Activated CD4-positive, alpha-beta T cell treated with anti-CD3 and anti-CD28 coated beads for 36 hours (primary cell): Measurements from ENCODE around the gene PCOLCE2. TPM values are rescaled to one million over a fixed set of nuclear protein-coding genes. Genes with fewer than 3 reads are reported as not detected.

Experiments used
- ATAC-seq: fragments of 200-7000 bp; cut with Tn5 transposase; one replicate; pipeline ENCODE4 v1.10.0; 2021; ENCODE audit warnings: mild to moderate bottlenecking, moderate library complexity
- CTCF ChIA-PET: fragments of 350-600 bp; sonication (Branson Sonifier 250); formaldehyde crosslinking; loops from one replicate; lab custom pipeline; 2021; ENCODE audit warnings: antibody characterized with exemption; lab: Charles Lee
- POLR2A ChIA-PET: fragments of 350-600 bp; sonication (Branson Sonifier 250); formaldehyde crosslinking; loops from one replicate; lab custom pipeline; 2021; ENCODE audit warnings: antibody characterized with exemption, inconsistent platforms; lab: Charles Lee
- DNase-seq: peaks from one replicate; pipeline ENCODE4 v3.0.0-alpha.2; 2020
- H3K27ac Mint-ChIP-seq: one replicate; pipeline ENCODE4 v1.8.0; 2021; ENCODE audit warnings: mixed read lengths
- H3K27me3 Mint-ChIP-seq: one replicate; pipeline ENCODE4 v1.8.0; 2021; ENCODE audit warnings: mixed read lengths
- H3K36me3 Mint-ChIP-seq: one replicate; pipeline ENCODE4 v1.8.0; 2021; ENCODE audit warnings: low read depth, mixed read lengths
- H3K4me1 Mint-ChIP-seq: one replicate; pipeline ENCODE4 v1.8.0; 2021; ENCODE audit warnings: mixed read lengths
- H3K4me3 Mint-ChIP-seq: one replicate; pipeline ENCODE4 v1.8.0; 2021; ENCODE audit warnings: mild to moderate bottlenecking, moderate library complexity, mixed read lengths
- H3K9me3 Mint-ChIP-seq: one replicate; pipeline ENCODE4 v1.8.0; 2021; ENCODE audit warnings: low read depth, mixed read lengths
- intact Hi-C, 2 experiments: fragments of 100-400 bp; cut with DNase I in 1 of 2; cut with micrococcal nuclease in 1 of 2; formaldehyde crosslinking; loops; one replicate each; pipeline versions ENCODE4 v1.14.2 to v1.15.1; 2022 to 2024; cut with DNase I, micrococcal nuclease
- total RNA-seq, 2 experiments: library from RNA; stranded (reverse); gene quantifications; one replicate each; pipeline ENCODE4 v1.2.3, GENCODE V29; 2021

The PCOLCE2 gene
- total RNA-seq, 2 experiments from 2014 or later = 0.39 to 0.55 TPM

DNA sequence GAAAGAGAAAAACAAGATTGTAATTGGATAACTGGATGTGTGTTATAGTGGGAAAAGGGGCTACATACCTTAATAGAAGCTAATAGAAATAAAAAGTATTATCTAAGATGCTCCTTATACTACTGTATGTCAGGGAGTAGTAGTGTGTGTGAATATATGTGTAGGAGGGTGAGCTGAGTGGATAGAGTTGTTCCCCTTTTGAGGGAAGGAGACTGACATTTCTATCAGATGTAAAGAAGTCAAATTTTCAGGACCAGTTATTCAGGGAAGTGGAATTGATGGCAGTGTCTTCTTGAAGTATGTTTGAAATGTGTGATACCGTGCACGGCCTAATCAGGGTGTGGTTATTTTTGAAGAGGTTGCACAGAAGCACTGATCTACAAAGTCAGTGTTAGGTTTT lies 49.1 kb downstream of the PCOLCE2 start:
- no peaks in the 10 kb centered on the region for H3K36me3 Mint-ChIP-seq
- intact Hi-C loops = loop anchor here (5.0 kb wide), 2 partner anchors 67 to 152 kb away; no protein-coding TSS in a partner anchor
- ChIA-PET POLR2A (no interaction called here), CTCF (interaction anchor here (0.6 to 2.0 kb wide), 3 partner anchors 10 to 15 kb away, joined by 3 to 6 read pairs (median 6); no protein-coding TSS in a partner anchor)
- no peaks in the 10 kb centered on the region for H3K9me3 Mint-ChIP-seq
- peaks cover 2% of the 10 kb centered on the region for H3K4me1 Mint-ChIP-seq
- H3K27ac Mint-ChIP-seq = no peak overlapping the region
- no peak overlapping the region for H3K4me3 Mint-ChIP-seq
- peaks cover 4% of the 10 kb centered on the region for H3K27me3 Mint-ChIP-seq
- ATAC-seq (no peak), DNase-seq (no peak)

DNA sequence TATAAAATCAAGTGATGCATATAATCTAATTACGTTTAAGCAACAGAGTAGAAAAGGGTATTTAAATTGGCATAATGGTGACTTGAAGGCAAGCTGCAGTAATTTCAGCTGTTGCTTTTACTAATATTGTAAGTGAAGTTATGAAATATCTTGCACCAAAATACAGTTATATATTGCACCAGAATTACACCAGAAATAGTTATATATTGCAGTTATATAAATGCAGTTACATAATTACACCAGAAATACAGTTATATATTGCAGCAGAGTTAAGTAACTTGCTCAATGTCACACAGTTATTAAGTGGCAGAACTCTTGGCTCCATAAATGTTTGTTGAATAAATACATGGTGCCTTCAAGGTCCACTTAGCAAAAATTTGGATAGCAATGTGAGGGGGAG lies 51.4 kb downstream of the PCOLCE2 start:
- Mint-ChIP-seq H3K27me3 (peaks cover 5% of the 10 kb centered on the region), H3K4me3 (no peak overlapping the region), H3K9me3 (no peaks in the 10 kb centered on the region), H3K4me1 (no peaks in the 10 kb centered on the region), H3K27ac (no peak overlapping the region), H3K36me3 (no peaks in the 10 kb centered on the region)
- no peak for ATAC-seq
- intact Hi-C loops = no loop called here
- ChIA-PET CTCF (interaction anchor here (1.7 kb wide), 1 partner anchor 9 kb away, joined by 7 read pairs; no protein-coding TSS in a partner anchor), POLR2A (no interaction called here)
- no peak for DNase-seq

DNA sequence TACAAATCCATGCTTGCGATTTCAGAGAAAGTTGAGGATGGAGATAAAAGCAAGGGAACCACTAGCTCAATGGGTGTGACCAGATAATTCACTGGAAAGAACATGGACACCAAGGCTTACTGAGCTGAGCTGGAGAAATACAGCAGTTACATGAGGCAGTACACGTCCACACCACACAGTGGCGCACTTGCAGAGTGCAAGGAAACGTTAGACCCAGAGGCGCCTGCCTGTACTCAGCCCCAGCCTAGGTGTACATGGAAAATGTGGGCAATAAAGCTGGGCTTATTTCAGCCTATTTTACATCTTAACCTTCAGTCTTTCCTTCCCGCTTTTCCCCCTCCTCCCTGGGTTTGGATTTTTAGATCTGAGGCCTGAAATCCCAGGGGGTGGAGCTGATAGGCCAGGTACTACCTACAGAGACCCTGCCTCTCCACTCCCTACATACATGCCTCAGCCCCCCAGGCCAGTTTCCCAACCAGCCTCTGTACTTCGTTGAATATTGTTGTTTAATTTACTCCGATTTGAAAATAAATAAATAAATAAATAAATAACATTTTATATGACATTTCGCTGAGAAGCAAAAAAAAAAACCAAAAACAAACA lies 60.1 kb downstream of the PCOLCE2 start:
- Mint-ChIP-seq H3K36me3 (no peaks in the 10 kb centered on the region), H3K9me3 (no peaks in the 10 kb centered on the region), H3K4me3 (no peak overlapping the region), H3K4me1 (no peaks in the 10 kb centered on the region), H3K27me3 (peaks cover 12% of the 10 kb centered on the region), H3K27ac (no peak overlapping the region)
- CTCF ChIA-PET = interaction anchor here (0.5 to 5.4 kb wide), 53 partner anchors 8 to 832 kb away, joined by 3 to 65 read pairs (median 4); partner anchors contain the start of genes PCOLCE2, TRPC1 and U2SURP
- DNase-seq (peak; percentile 89), ATAC-seq (peak; percentile 100)
- POLR2A ChIA-PET = no interaction called here
- intact Hi-C loops = loop anchor here (1.0 to 5.0 kb wide), 5 partner anchors 78 to 242 kb away; no protein-coding TSS in a partner anchor

DNA sequence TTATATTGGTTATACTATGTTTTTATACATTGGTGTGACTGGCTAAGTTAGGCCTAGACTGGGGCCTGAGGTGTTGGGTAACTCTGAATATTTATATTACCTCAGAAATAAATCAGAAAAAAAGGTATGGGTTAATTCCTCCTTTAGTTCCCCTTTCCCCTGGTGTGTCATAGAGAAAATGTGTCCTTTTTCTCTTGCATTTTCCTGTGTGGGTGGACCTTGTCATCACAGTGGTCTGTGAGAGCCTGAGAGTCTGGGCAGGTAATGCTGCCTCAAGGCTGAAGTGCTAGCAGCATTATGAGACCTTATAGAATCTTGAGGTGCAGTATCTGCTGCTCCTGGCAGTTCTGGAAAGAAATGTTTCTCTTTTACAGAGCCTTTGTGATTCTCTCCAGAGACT lies 69.7 kb downstream of the PCOLCE2 start:
- ChIA-PET POLR2A (no interaction called here), CTCF (interaction anchor here (0.6 to 4.4 kb wide), 3 partner anchors 10 to 868 kb away, joined by 3 to 21 read pairs (median 4); no protein-coding TSS in a partner anchor)
- H3K36me3 Mint-ChIP-seq = no peaks in the 10 kb centered on the region
- no peaks in the 10 kb centered on the region for H3K9me3 Mint-ChIP-seq
- H3K27me3 Mint-ChIP-seq = peaks cover 2% of the 10 kb centered on the region
- DNase-seq = no peak
- no peak overlapping the region for H3K4me3 Mint-ChIP-seq
- H3K27ac Mint-ChIP-seq = no peak overlapping the region
- H3K4me1 Mint-ChIP-seq = no peaks in the 10 kb centered on the region
- no peak for ATAC-seq
- intact Hi-C loops = no loop called here

DNA sequence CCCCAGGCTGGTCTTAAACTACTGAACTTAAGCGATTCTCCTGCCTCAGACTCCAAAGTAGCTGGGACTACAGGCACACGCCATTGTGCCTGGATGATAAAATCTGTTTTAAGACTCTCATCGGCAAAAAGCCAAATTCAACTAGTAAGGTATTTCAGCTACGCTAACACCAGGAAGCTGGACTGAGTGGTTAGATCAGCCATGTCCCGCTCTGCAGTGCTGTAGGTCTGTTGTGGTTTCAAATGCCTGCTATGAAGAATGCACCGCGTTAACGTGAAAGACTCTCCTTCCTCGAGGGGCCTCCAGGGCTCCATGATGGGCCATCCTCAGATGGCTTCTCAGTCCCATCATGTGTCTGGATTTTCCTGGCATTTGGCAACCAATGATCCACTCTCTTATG lies 70.2 kb downstream of the PCOLCE2 start:
- intact Hi-C loops = no loop called here
- H3K4me1 Mint-ChIP-seq = no peaks in the 10 kb centered on the region
- peaks cover 2% of the 10 kb centered on the region for H3K27me3 Mint-ChIP-seq
- no peaks in the 10 kb centered on the region for H3K9me3 Mint-ChIP-seq
- DNase-seq = no peak
- ATAC-seq = no peak
- ChIA-PET POLR2A (no interaction called here), CTCF (interaction anchor here (0.9 to 4.4 kb wide), 2 partner anchors 10 kb away, joined by 3 to 21 read pairs; no protein-coding TSS in a partner anchor)
- H3K4me3 Mint-ChIP-seq = no peak overlapping the region
- H3K27ac Mint-ChIP-seq = no peak overlapping the region
- no peaks in the 10 kb centered on the region for H3K36me3 Mint-ChIP-seq

DNA sequence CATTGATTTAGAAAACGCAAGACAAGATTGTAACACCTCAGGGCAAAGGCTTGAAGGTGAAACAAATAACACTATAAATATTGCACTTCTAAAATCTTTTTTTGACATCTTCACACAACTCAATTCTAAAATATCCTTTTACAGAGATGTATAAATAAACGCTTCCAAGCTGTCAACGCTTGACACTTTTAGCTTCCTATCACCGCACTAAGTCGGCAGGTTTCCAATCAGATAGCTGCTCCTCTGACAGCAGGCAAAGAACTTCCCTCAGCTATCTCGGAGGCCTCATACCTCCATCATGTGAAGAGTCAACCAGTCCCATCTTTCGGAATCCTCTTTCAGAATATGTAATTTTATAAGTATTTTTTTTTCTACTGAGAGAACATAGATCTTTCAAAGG lies 71.0 kb downstream of the PCOLCE2 start:
- intact Hi-C loops = no loop called here
- no peak for ATAC-seq
- Mint-ChIP-seq H3K9me3 (no peaks in the 10 kb centered on the region), H3K36me3 (no peaks in the 10 kb centered on the region), H3K27ac (no peak overlapping the region), H3K4me3 (no peak overlapping the region), H3K4me1 (no peaks in the 10 kb centered on the region), H3K27me3 (peaks cover 2% of the 10 kb centered on the region)
- DNase-seq = no peak
- ChIA-PET POLR2A (no interaction called here), CTCF (interaction anchor here (4.4 kb wide), 1 partner anchor 11 kb away, joined by 21 read pairs; no protein-coding TSS in a partner anchor)

DNA sequence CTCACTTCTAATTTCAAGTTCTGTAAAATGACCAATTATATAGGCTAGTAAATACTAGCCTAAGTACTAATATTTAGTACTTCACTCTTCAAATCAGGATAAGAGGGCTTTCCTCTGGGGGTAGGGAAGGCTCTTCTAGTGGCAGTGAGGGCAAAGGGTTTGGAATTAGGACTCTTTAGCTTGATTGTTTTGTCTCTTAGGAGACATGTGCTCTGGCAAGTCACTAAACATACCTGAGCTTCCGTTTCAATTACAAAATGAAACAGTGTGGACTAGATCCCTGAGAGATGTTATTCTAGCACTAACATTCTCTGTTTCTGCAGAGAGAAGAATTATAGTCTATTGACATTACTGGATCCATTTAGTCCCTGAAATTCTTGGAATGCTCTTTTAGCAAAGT lies 71.5 kb downstream of the PCOLCE2 start:
- no peak for DNase-seq
- no peak overlapping the region for H3K27ac Mint-ChIP-seq
- POLR2A ChIA-PET = no interaction called here

DNA sequence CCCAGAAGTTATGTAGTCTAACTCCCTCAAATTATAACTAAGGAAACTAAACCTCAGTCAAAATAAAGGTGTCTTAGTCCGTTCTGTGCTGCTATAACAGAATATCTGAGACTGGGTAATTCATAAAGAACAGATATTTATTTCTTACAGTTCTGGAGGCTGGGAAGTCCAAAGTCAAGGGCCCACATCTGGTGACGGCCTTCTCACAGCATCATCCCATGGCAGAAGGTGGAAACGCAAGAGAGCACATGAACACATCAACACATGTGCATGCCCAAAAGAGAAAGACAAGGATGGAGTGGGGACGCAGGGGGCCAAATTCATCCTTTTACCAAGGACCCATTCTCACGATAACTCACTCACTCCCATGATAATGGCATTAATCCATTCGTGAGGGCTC lies 73.1 kb downstream of the PCOLCE2 start:
- intact Hi-C loops = no loop called here
- Mint-ChIP-seq H3K36me3 (no peaks in the 10 kb centered on the region), H3K4me1 (no peaks in the 10 kb centered on the region), H3K27ac (no peak overlapping the region), H3K4me3 (no peak overlapping the region), H3K27me3 (peaks cover 4% of the 10 kb centered on the region), H3K9me3 (no peaks in the 10 kb centered on the region)
- DNase-seq (no peak), ATAC-seq (no peak)
- ChIA-PET CTCF (interaction anchor here (4.4 kb wide), 1 partner anchor 13 kb away, joined by 21 read pairs; no protein-coding TSS in a partner anchor), POLR2A (no interaction called here)

More for the DNA sequence above, 71.5 kb downstream of the PCOLCE2 start:
- CTCF ChIA-PET = interaction anchor here (0.7 to 4.4 kb wide), 2 partner anchors 12 to 119 kb away, joined by 3 to 21 read pairs; no protein-coding TSS in a partner anchor
- H3K4me3 Mint-ChIP-seq = no peak overlapping the region
- H3K9me3 Mint-ChIP-seq = no peaks in the 10 kb centered on the region
- ATAC-seq = no peak
- H3K4me1 Mint-ChIP-seq = no peaks in the 10 kb centered on the region
- H3K27me3 Mint-ChIP-seq = peaks cover 2% of the 10 kb centered on the region
- H3K36me3 Mint-ChIP-seq = no peaks in the 10 kb centered on the region
- intact Hi-C loops = no loop called here

DNA sequence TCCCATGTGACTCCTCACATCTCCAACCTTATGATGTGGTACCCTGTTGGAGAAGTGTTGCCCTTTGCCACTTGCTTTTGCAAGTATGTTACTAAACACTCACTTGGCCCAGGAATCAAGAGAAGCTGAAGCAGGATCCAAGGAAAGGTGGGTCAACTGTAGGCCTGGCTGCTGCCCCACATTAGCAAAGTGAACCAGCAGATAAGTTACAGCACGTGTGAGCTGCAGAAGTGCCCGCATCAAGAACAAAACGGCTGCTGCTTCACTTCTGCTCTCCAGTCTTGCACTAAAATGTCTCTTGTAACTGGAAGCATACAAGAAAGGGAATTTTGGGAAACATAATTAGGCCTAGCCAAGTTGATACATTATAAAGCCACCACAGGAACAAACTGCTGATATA lies 79.6 kb downstream of the PCOLCE2 start:
- CTCF ChIA-PET = interaction anchor here (1.3 to 2.0 kb wide), 3 partner anchors 9 to 21 kb away, joined by 3 to 8 read pairs (median 4); no protein-coding TSS in a partner anchor

DNA sequence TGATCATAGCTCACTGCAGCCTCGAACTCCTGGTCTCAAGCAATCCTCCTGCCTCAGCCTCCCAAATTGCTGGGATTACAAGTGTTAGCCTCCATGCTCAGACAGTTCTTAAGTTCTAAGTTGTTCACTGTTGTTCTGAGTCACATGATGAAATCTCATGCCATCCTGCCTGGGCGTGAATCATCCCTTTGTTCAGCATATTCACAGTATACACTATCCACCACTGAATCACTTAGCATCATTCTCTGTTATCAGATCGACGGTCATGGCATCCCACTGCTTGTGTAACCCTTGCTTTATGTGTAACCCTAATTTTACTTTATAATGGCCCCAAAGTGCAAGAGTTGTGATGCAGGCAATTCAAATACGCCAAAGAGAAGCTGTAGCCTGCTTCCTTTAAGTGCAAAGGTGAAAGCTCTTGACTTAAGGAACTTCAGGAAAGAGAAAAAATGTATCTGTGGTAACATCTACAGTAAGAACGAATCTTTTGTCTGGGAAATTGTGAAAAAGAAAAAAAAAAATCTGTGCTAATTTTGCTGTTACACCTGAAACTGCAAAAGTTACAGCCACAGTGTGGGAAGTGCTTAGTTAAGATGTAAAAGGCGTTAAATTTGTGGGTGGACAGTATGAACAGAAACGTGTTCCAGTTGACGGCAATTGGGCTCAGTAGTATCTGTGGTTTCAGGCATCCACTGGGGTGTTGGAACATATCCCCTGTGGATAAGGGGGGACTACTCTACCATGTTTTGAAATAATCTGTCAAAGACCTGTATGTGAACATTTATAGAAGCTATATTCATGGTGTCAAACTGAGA lies 80.6 kb downstream of the PCOLCE2 start:
- CTCF ChIA-PET = interaction anchor here (1.4 to 2.0 kb wide), 3 partner anchors 10 to 20 kb away, joined by 3 to 8 read pairs (median 3); no protein-coding TSS in a partner anchor
- H3K27me3 Mint-ChIP-seq = peaks cover 2% of the 10 kb centered on the region
- no peak overlapping the region for H3K4me3 Mint-ChIP-seq
- H3K9me3 Mint-ChIP-seq = no peaks in the 10 kb centered on the region
- no peak overlapping the region for H3K27ac Mint-ChIP-seq
- POLR2A ChIA-PET = no interaction called here
- ATAC-seq (peak; percentile 78), DNase-seq (peak; percentile 15)
- peaks cover 4% of the 10 kb centered on the region for H3K4me1 Mint-ChIP-seq
- H3K36me3 Mint-ChIP-seq = no peaks in the 10 kb centered on the region
- intact Hi-C loops = no loop called here

More for the DNA sequence above, 79.6 kb downstream of the PCOLCE2 start:
- no peak overlapping the region for H3K27ac Mint-ChIP-seq
- intact Hi-C loops = no loop called here
- ATAC-seq = no peak
- H3K27me3 Mint-ChIP-seq = peaks cover 2% of the 10 kb centered on the region
- H3K4me3 Mint-ChIP-seq = no peak overlapping the region
- no peak for DNase-seq
- POLR2A ChIA-PET = no interaction called here
- no peaks in the 10 kb centered on the region for H3K9me3 Mint-ChIP-seq
- no peaks in the 10 kb centered on the region for H3K36me3 Mint-ChIP-seq
- H3K4me1 Mint-ChIP-seq = peaks cover 4% of the 10 kb centered on the region

DNA sequence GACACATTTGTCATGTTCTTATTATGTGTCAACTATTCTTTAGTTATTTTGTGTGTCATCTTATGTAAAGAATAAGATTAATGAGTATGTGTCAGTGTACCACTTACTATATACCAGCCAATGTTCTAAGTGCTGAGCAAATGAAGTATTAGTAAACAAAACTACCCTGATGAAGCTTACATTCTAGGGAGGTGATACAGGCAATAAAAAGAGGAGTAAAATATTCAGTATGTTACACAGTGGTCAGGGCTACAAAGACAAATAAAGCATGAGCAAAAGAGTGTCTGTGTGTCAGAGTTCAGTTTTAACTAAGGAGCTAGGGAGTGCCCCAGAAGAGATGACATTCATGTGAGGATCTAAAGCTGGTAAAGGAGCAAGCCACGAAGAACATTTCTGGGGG lies 86.0 kb downstream of the PCOLCE2 start:
- H3K4me1 Mint-ChIP-seq = no peaks in the 10 kb centered on the region
- peak; percentile 19 for ATAC-seq

More for the DNA sequence above, 86.0 kb downstream of the PCOLCE2 start:
- DNase-seq = no peak
- H3K27me3 Mint-ChIP-seq = no peaks in the 10 kb centered on the region
- no peak overlapping the region for H3K4me3 Mint-ChIP-seq
- no peak overlapping the region for H3K27ac Mint-ChIP-seq
- ChIA-PET POLR2A (no interaction called here), CTCF (no interaction called here)
- H3K9me3 Mint-ChIP-seq = no peaks in the 10 kb centered on the region
- H3K36me3 Mint-ChIP-seq = no peaks in the 10 kb centered on the region
- intact Hi-C loops = no loop called here
